Stimulated activated effector memory CD8-positive, alpha-beta T cell treated with anti-CD3 and anti-CD28 coated beads, Interleukin-12 subunit alpha, Interleukin-12 subunit beta, amount 100 ng/mL, for 72 hours (primary cell): ENCODE measurements around the gene TEX19.
"Not testable (repeated sequence)": the region's sequence is repeated elsewhere in the genome, so short reads cannot be mapped to it uniquely, and the experiment has no call there.

Experiments
- ATAC-seq: fragments of 150-1000 bp; cut with Tn5 transposase; 2 replicates; pipeline ENCODE4 v1.10.0; 2021
- DNase-seq, 2 donors: peaks; one replicate each; pipeline ENCODE4 v3.0.0; 2021 to 2022; ENCODE audit warnings: low spot score in 2 of 2
- H3K27ac Mint-ChIP-seq: one replicate; pipeline ENCODE4 v1.8.0; 2022; ENCODE audit warnings: mild to moderate bottlenecking, mixed read lengths
- H3K36me3 Mint-ChIP-seq: one replicate; pipeline ENCODE4 v1.8.0; 2022; ENCODE audit warnings: mild to moderate bottlenecking, mixed read lengths
- H3K4me1 Mint-ChIP-seq: one replicate; pipeline ENCODE4 v1.8.0; 2022; ENCODE audit warnings: mixed read lengths
- H3K4me3 Mint-ChIP-seq: one replicate; pipeline ENCODE4 v1.8.0; 2022; ENCODE audit warnings: mild to moderate bottlenecking, mixed read lengths
- H3K9me3 Mint-ChIP-seq: one replicate; pipeline ENCODE4 v1.8.0; 2022; ENCODE audit warnings: mixed read lengths

The TEX19 gene

DNA sequence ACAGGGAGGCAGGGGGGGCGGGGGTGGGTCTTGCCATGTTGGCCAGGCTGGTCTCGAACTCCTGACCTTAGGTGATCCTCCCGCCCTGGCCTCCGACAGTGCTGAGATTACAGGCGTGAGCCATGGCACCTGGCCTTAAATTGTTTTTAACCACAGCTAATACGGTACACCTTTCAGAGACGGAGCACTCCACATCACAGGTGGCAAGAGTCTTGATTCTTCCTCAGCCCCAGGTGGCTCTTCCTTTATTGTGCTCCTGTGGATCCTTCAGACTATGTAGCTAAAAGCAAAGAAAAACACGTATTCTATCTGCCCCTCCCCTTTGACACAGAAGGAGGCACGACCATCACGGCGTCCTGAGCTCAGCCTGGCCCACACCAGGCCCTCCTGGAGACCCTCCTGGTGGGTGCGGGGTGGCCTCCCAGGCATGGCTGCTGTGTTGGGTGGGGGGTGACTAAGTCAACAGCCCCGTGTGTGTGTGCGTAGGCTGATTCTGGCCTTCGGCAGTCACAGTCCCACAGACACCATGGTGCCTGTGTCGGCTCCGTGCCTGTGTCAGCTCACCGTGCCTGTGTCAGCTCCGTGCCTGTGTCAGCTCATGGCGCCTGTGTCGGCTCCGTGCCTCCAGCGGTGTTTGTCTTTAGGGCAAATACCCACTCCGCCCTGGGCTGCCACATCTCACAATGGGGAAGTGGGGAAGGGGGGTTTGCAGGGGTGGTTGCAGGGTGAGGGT is 14.7 kb upstream of the TEX19 start:
- ATAC-seq (peak; percentile 11), DNase-seq (no peak)
- H3K36me3 Mint-ChIP-seq, result no peaks in the 10 kb centered on the region
- H3K4me3 Mint-ChIP-seq, result no peak overlapping the region
- H3K9me3 Mint-ChIP-seq, result no peaks in the 10 kb centered on the region
- no peak overlapping the region for H3K27ac Mint-ChIP-seq
- no peaks in the 10 kb centered on the region for H3K4me1 Mint-ChIP-seq

DNA sequence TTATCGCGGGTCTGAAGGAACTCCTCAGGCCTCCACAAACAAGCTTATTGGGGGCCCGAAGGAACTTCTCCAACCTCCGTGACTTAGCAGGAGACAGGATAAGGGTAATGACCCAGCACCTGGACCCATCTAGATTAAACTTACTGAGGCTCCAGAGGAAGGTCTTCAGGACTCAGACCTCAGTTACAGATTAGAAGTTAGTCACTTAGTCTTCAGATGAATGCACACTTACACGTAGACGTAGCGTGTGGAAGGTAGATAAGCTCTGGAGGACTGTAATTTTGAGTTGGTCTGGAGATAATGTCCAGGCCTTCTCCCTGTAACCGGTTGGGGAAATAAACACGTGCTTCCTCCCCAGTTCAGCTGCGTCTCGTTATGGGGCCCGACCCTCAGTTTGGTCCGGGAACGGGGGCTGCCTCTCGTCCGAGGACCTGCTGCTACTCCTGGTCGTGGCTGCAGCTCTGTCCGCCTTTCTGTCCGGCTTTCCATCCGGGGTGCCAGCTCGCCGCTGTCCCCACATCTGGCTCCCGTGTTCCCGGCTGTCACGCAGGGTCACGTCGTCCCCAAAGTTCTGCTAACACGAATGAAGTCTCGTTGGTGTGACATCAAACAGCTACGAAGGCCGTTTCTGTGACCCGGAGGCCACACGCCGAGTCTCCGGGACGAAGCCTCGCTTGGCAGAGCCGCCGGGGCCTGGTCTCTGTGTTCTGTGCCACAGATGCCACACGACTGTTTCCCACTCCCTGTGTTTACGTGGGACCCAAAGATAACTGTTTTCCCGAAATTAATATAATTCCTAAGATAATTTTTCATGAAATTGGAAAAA is 13.7 kb upstream of the TEX19 start:
- Mint-ChIP-seq H3K27ac (no peak overlapping the region), H3K9me3 (no peaks in the 10 kb centered on the region), H3K36me3 (no peaks in the 10 kb centered on the region), H3K4me1 (no peaks in the 10 kb centered on the region), H3K4me3 (no peak overlapping the region)
- ATAC-seq (no peak), DNase-seq (no peak)

DNA sequence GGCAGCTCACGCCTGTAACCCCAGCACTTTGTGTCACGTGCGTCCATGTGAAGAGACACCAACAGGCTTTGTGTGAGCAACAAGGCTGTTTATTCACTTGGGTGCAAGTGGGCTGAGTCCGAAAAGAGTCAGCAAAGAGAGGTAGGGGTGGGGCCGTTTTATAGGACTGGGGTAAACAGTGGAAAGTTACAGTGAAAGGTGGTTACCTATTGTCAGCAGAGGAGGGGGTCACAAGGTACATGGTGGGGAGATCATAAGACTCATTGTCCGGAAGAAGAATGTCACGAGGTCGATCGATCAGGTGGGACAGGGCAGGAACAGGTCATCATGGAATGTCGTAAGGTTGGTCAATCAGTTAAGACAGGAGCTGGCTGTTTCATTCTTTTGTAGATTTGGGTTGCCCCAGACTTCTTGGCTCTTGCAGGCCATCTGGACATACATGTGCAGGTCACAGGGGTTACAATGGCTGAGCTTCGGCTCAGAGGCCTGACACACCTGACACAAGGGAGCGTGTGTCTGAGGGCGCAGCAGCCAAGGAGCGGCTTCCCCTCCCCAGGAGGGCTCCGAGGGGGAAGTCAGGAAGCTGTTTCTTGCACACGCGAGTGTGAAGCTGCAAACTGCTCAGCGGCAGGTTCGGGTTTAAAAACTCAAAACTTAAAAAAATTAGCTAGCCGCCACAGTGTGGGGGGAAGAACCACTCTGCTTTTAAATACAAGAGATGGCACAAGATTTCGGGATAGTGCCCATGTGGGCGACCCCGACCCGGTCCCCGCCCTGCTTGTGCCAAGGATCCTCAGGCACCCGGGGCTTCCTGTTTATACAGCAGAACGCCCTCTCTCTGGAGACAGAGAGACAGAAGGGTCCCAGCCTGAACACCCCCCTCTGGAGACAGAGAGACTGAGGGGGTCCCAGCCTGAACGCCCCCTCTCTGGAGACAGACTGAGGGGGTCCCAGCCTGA is 12.4 kb upstream of the TEX19 start:
- Mint-ChIP-seq H3K36me3 (no peaks in the 10 kb centered on the region), H3K4me3 (no peak overlapping the region), H3K9me3 (no peaks in the 10 kb centered on the region), H3K4me1 (no peaks in the 10 kb centered on the region), H3K27ac (no peak overlapping the region)
- ATAC-seq (no peak), DNase-seq (no peak)

DNA sequence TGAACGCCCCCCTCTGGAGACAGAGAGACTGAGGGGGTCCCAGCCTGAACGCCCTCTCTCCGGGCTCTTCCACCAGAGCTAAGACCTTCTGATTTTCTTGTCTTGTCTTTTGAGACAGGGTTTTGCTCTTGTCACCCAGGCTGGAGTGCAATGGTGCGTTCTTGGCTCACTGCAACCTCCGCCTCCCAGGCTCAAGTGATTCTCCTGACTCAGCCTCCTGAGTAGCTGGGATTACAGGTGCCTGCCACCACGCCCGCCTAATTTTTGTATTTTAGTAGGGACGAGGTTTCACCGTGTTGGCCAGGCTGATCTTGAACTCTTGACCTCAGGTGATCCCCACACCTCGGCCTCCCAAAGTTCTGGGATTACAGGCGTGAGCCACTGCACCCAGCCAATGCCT is 11.1 kb upstream of the TEX19 start:
- H3K27ac Mint-ChIP-seq, H3K4me3 Mint-ChIP-seq, H3K36me3 Mint-ChIP-seq, DNase-seq, H3K9me3 Mint-ChIP-seq, H3K4me1 Mint-ChIP-seq, ATAC-seq: not testable (repeated sequence)

- H3K9me3 Mint-ChIP-seq, result no peaks in the 10 kb centered on the region
- no peak for ATAC-seq
- no peak overlapping the region for H3K4me3 Mint-ChIP-seq
- H3K36me3 Mint-ChIP-seq, result no peaks in the 10 kb centered on the region
- H3K4me1 Mint-ChIP-seq, result peaks cover 7% of the 10 kb centered on the region
- H3K27ac Mint-ChIP-seq, result no peak overlapping the region
- no peak for DNase-seq
These were observed 10.6 kb upstream of the TEX19 start for GRCh38 chr17:82348434-82348833.

DNA sequence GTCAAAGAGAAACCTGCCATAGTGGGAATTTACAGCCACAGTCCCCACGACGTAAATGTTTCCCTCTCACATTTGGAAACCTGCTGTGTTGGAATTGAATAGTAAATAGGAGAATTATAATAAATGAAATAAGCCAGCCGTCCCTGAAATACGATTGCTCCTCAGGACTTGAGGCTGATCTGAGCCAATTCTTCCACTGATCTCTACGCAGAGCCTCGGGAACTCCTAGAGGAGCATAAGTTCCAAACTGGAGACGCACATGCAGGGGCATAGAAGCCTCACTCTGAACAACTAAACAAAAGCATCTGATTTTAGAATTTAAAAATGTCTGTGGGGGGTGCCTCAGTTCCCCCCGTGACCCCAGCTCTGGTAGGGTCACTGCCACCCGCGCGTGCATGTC is 10.2 kb upstream of the TEX19 start:
- H3K9me3 Mint-ChIP-seq, result no peaks in the 10 kb centered on the region
- H3K4me1 Mint-ChIP-seq, result peaks cover 7% of the 10 kb centered on the region
- DNase-seq (no peak), ATAC-seq (no peak)
- H3K27ac Mint-ChIP-seq, result no peak overlapping the region
- no peaks in the 10 kb centered on the region for H3K36me3 Mint-ChIP-seq
- H3K4me3 Mint-ChIP-seq, result no peak overlapping the region

DNA sequence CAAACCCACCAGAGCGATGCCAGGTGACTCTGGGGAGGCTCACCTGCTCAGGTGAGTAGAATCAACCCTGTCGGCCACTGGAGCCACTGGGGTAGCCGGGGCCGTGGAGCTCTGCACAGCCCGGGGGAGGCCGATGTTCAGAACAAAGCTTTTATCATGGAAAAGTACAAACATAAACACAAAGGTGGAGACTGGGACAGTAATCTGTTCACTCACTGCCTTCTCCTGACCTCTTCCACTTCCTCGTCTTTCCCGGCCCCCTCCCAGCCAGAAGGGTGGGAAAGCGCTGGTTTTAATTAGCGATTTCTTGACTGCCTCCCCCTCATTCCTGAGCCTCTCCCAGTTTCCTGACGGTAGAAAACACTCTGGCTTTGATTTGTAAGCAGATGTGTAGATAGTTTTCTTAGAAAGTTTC is 9.8 kb upstream of the TEX19 start:
- Mint-ChIP-seq H3K27ac (no peak overlapping the region), H3K36me3 (no peaks in the 10 kb centered on the region)

DNA sequence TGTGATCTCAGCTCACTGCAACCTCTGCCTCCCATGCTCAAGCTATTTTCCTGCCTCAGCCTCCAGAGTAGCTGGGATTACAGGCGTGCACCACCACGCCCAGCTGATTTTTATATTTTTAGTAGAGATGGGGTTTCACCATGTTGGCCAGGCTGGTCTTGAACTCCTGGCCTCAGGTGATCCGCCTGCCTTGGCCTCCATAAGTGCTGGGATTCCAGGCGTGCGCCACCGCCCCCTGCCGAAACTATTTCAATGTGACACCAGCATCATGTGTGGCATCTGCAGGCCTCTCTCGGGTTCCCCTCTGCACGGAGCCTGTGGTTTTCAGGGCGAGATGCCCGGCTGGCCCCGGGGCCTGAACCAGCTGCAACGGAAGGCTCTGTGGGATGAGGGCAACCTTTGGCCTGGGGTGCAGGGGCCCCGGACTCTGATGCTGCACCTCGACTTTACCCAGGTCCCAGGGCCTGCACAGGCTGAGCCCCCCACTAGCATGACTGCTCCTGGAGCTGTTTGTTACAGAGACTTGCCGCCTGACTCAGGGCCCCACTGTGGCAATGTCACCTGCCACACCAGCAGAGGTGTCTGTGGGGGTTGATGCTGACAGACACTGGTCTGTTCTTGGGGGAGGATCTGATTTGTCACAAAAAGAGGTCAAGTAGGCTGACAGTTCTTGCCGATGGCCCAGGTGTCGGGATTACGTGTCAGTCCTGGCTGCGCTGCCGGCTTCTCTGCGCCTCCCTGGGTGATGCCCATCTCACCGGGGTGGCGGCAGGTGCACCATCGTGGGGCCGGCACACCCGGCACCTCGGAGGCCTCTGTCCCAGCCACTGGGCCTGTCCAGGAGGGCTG is 8.6 kb upstream of the TEX19 start:
- Mint-ChIP-seq H3K27ac (no peak overlapping the region), H3K9me3 (no peaks in the 10 kb centered on the region), H3K4me3 (no peak overlapping the region), H3K4me1 (peaks cover 7% of the 10 kb centered on the region), H3K36me3 (no peaks in the 10 kb centered on the region)
- DNase-seq (no peak), ATAC-seq (peak; percentile 71)

More for the DNA sequence above, 9.8 kb upstream of the TEX19 start:
- no peak for ATAC-seq
- Mint-ChIP-seq H3K4me3 (no peak overlapping the region), H3K4me1 (peaks cover 7% of the 10 kb centered on the region), H3K9me3 (no peaks in the 10 kb centered on the region)
- no peak for DNase-seq

- ATAC-seq, result no peak
- H3K36me3 Mint-ChIP-seq, result no peaks in the 10 kb centered on the region
These were observed 7.8 kb upstream of the TEX19 start for GRCh38 chr17:82351254-82351712.

DNA sequence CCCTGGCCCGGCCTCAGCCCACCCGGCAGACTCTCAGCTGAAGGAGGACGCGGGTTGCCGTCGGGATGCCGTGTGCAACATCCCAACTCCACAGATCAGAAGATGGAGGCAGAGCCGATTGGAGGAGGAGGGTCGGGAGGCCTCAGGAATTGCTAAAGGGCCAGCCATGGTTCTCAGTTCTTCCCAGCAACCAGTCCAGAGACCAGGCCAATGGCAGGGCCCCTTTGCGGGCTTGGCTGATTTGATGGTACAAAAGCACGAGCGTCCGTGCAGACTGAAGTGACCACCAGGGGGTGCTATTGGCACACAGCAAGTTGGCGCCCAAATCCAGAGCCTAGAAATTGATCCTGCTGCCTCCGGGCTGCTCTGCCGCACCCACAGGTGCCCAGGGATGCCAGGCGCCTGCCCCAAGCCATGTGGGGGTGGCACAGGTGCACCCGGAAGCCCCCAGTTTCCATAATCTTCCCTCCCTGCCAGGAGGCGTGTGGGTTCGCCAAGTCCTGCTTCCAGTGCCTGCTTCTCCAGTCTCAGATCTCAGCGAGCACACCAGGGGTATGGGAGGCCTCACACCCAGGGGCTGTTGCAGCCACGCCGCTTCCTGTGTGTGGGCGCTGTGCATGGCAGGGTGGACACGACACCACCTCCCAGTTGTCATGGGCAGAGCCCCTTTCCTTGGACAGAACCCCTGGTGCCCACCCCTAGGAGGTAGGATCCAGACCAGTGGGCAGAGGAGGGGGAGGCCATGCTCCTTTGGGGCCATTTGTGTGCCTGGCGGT is 7.1 kb upstream of the TEX19 start:
- Mint-ChIP-seq H3K4me1 (peaks cover 7% of the 10 kb centered on the region), H3K4me3 (no peak overlapping the region), H3K27ac (no peak overlapping the region), H3K9me3 (no peaks in the 10 kb centered on the region), H3K36me3 (no peaks in the 10 kb centered on the region)
- ATAC-seq (peak; percentile 85), DNase-seq (peak; percentile 76 to 88)

More at GRCh38 chr17:82351254-82351712, 7.8 kb upstream of the TEX19 start:
- Mint-ChIP-seq H3K4me3 (no peak overlapping the region), H3K27ac (no peak overlapping the region), H3K4me1 (peaks cover 7% of the 10 kb centered on the region), H3K9me3 (no peaks in the 10 kb centered on the region)
- DNase-seq, result no peak

GRCh38 chr17:82353484-82353883 is 5.6 kb upstream of the TEX19 start:
- no peak for ATAC-seq
- Mint-ChIP-seq H3K9me3 (no peaks in the 10 kb centered on the region), H3K4me1 (peaks cover 11% of the 10 kb centered on the region), H3K27ac (no peak overlapping the region), H3K36me3 (no peaks in the 10 kb centered on the region), H3K4me3 (no peak overlapping the region)
- no peak for DNase-seq

- Mint-ChIP-seq H3K27ac (no peak overlapping the region), H3K4me1 (peaks cover 16% of the 10 kb centered on the region), H3K9me3 (no peaks in the 10 kb centered on the region), H3K36me3 (no peaks in the 10 kb centered on the region), H3K4me3 (no peak overlapping the region)
- no peak for ATAC-seq
- no peak for DNase-seq
These were observed 4.2 kb upstream of the TEX19 start for GRCh38 chr17:82354804-82355308.

DNA sequence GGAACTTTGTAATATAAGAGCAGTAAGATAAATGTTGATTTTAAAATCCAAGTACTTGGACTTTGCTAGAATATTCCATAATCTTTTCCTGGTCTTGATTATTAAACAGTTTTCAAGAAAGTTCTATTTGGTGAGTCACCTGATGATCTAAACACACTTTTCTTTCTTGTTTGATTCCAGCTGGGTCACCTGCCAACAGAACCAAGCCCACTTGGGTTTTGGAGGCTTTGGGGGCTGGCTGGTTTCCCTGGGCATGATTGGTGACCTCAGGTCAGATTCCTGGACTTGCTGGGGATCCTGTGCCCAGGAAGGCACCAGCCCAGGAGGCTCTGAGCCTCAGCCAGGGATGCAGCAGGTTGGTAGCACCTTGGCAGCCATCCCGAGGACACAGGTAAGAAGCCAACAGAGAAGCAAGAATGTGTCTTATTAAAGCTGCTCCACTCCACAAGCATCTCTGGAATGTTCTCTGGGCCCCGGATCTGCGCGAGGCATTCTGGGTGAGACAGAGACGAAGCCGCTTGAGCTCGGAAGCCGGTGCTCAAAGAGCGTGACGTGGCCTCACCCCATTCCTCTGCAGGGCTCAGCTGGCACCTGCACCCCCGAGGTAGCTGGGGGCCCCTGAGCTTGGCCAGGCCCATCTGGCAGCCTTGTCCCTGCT is 3.1 kb upstream of the TEX19 start:
- no peak overlapping the region for H3K4me3 Mint-ChIP-seq
- no peak overlapping the region for H3K27ac Mint-ChIP-seq
- no peak for ATAC-seq
- peaks cover 16% of the 10 kb centered on the region for H3K4me1 Mint-ChIP-seq
- no peak for DNase-seq
- no peaks in the 10 kb centered on the region for H3K36me3 Mint-ChIP-seq
- H3K9me3 Mint-ChIP-seq, result no peaks in the 10 kb centered on the region
